Endothelial cell of umbilical vein (primary cell): ENCODE data around the gene NMNAT3. TPM values are rescaled to one million over a fixed set of nuclear protein-coding genes. Genes with fewer than 3 reads are reported as not detected.

Experiments used
- BruUV-seq: library from RNA; stranded (reverse); fragments of 400-500 nt; replicated peaks from 2 replicates; lab custom pipeline; 2021; lab: Mats Ljungman, UMichigan
- CTCF ChIA-PET: fragments of 300-600, 350-600 bp; sonication (Branson Sonifier 250); formaldehyde crosslinking; loops from one replicate; lab custom pipeline; 2021; ENCODE audit warnings: antibody characterized with exemption, inconsistent platforms; lab: Charles Lee
- POLR2A ChIA-PET: fragments of 300-600, 350-600 bp; sonication (Branson Sonifier 250); formaldehyde crosslinking; loops from one replicate; lab custom pipeline; 2021; ENCODE audit warnings: antibody characterized with exemption, inconsistent platforms; lab: Charles Lee
- DNase-seq: peaks from one replicate; pipeline ENCODE4 v3.0.0-alpha.2; 2011; ENCODE audit warnings: low read depth, low spot score
- FAIRE-seq: peaks from 2 replicates; lab custom pipeline; 2011; peaks lifted over from hg19 to GRCh38; lab: Jason Lieb, UNC
- H2AFZ ChIP-seq: 2 replicates; pipeline ENCODE4 v1.6.0; 2012; ENCODE audit warnings: low read depth, low read length, control low read depth, inconsistent platforms
- H3K27ac ChIP-seq: 2 replicates; pipeline ENCODE4 v1.5.1; 2011; ENCODE audit warnings: low read depth, mild to moderate bottlenecking, control low read depth, low read length, moderate library complexity; ENCODE audit not compliant: insufficient read depth
- H3K27me3 ChIP-seq, 2 experiments: 2 replicates each; pipeline versions ENCODE4 v1.6.0 to v1.6.1; 2011; ENCODE audit warnings: low read length in 2 of 2, mixed read lengths in 1 of 2; ENCODE audit not compliant: control insufficient read depth in 2 of 2, insufficient read depth in 2 of 2
- H3K36me3 ChIP-seq, 2 experiments: 2 replicates in 1 of 2; 3 replicates in 1 of 2; pipeline ENCODE4 v1.5.1; 2011; ENCODE audit warnings: low read length in 2 of 2, mild to moderate bottlenecking in 1 of 2, moderate library complexity in 1 of 2; ENCODE audit not compliant: control insufficient read depth in 2 of 2, insufficient read depth in 2 of 2; ENCODE audit errors: extremely low read depth in 1 of 2
- H3K4me1 ChIP-seq: 3 replicates; pipeline ENCODE4 v1.5.1; 2011; ENCODE audit warnings: mild to moderate bottlenecking, low read length; ENCODE audit not compliant: control insufficient read depth, insufficient read depth; ENCODE audit errors: extremely low read depth
- H3K4me2 ChIP-seq: 2 replicates; pipeline ENCODE4 v1.6.1; 2011; ENCODE audit warnings: low read length, control low read depth, mixed read lengths; ENCODE audit not compliant: insufficient read depth
- H3K4me3 ChIP-seq, 3 experiments: fragments of 200-600 bp in 1 of 3; sonication (generic), shearing (Covaris generic) in 1 of 3; replicated peaks in 1 of 3; 2 replicates each; pipeline ENCODE4 v1.5.1; 2011 to 2016; ENCODE audit warnings: control low read depth in 3 of 3, low read length in 3 of 3, mild to moderate bottlenecking in 2 of 3, inconsistent platforms in 1 of 3, low read depth in 1 of 3, moderate library complexity in 1 of 3; ENCODE audit not compliant: insufficient read depth in 1 of 3
- H3K79me2 ChIP-seq: 2 replicates; pipeline ENCODE4 v1.6.0; 2012; ENCODE audit warnings: low read length, inconsistent platforms; ENCODE audit not compliant: control insufficient read depth, insufficient read depth
- H3K9ac ChIP-seq: replicated peaks from 2 replicates; pipeline ENCODE3; 2011; ENCODE audit warnings: low read length, control low read depth; ENCODE audit not compliant: insufficient read depth; ENCODE audit errors: extremely low read depth
- H3K9me1 ChIP-seq: replicated peaks from 3 replicates; pipeline ENCODE4 v1.6.0; 2011; ENCODE audit warnings: mild to moderate bottlenecking, low read length; ENCODE audit not compliant: control insufficient read depth, insufficient read depth; ENCODE audit errors: extremely low read depth
- H3K9me3 ChIP-seq: replicated peaks from 2 replicates; pipeline ENCODE4 v1.5.1; 2012; ENCODE audit warnings: low read length, inconsistent platforms; ENCODE audit not compliant: control insufficient read depth, insufficient read depth
- H4K20me1 ChIP-seq: replicated peaks from 2 replicates; pipeline ENCODE3; 2011; ENCODE audit warnings: mild to moderate bottlenecking, low read length; ENCODE audit not compliant: control insufficient read depth, insufficient read depth; ENCODE audit errors: extremely low read depth
- CTCF ChIP-seq, 2 donors: IDR thresholded peaks; 1 replicate in 1 of 2; 2 replicates in 1 of 2; pipeline ENCODE4 v1.5.1; 2011; ENCODE audit warnings: low read length in 2 of 2, mild to moderate bottlenecking in 2 of 2, moderate library complexity in 2 of 2, control low read depth in 1 of 2, inconsistent platforms in 1 of 2, low read depth in 1 of 2; ENCODE audit not compliant: insufficient read depth in 1 of 2; ENCODE audit errors: extremely low read depth in 1 of 2
- EZH2 ChIP-seq: IDR thresholded peaks from 2 replicates; pipeline ENCODE4 v1.6.1; 2012; ENCODE audit warnings: borderline replicate concordance, low read depth, mild to moderate bottlenecking, moderate library complexity, low read length, inconsistent platforms; ENCODE audit not compliant: severe bottlenecking
- FOS ChIP-seq: IDR thresholded peaks from 2 replicates; pipeline ENCODE4 v1.6.1; 2011; ENCODE audit warnings: mild to moderate bottlenecking, low read length, moderate library complexity, borderline replicate concordance; ENCODE audit not compliant: insufficient read depth
- GATA2 ChIP-seq: IDR thresholded peaks from 2 replicates; pipeline ENCODE4 v1.7.0; 2011; ENCODE audit warnings: low read depth, mild to moderate bottlenecking, moderate library complexity, mixed read lengths, low read length; ENCODE audit not compliant: insufficient read length, insufficient read depth
- JUN ChIP-seq: IDR thresholded peaks from 2 replicates; pipeline ENCODE4 v1.6.1; 2011; ENCODE audit warnings: borderline replicate concordance, low read depth; ENCODE audit not compliant: insufficient read length, insufficient read depth
- MAX ChIP-seq: IDR thresholded peaks from 2 replicates; pipeline ENCODE4 v1.6.1; 2011; ENCODE audit not compliant: insufficient read depth, insufficient read length
- MYC ChIP-seq: IDR thresholded peaks from one replicate; pipeline ENCODE4 v1.6.1; 2011; ENCODE audit warnings: mild to moderate bottlenecking, low read depth, low read length
- POLR2A ChIP-seq: IDR thresholded peaks from 2 replicates; pipeline ENCODE4 v1.6.1; 2012; ENCODE audit warnings: low read depth, mild to moderate bottlenecking, control low read depth, low read length
- POLR2AphosphoS5 ChIP-seq: IDR thresholded peaks from 2 replicates; pipeline ENCODE4 v1.6.1; 2012; ENCODE audit warnings: low read depth, mild to moderate bottlenecking, control low read depth, low read length, moderate library complexity; ENCODE audit not compliant: insufficient read depth
- dilution Hi-C: fragments of 300-500 bp; cut with MboI; formaldehyde crosslinking; loops from one replicate; pipeline ENCODE4 v1.15.0; 2019; ENCODE audit warnings: low sequenced_read_pairs; ENCODE audit not compliant: extremely low pct_ligation_motif_present
- intact Hi-C: fragments of 100-400 bp; cut with micrococcal nuclease; formaldehyde crosslinking; loops from one replicate; pipeline ENCODE4 v1.10.0; 2022
- polyA plus RNA-seq, 4 experiments: library from polyadenylated mRNA; depleted of rRNA in 3 of 4; stranded (reverse) in 3 of 4; unstranded in 1 of 4; fragments of >200 nt; gene quantifications; 2 replicates each; pipeline versions ENCODE4 v1.2.1 to v1.2.3, GENCODE V29; 2011 to 2012; ENCODE audit warnings: missing spikeins in 1 of 4
- total RNA-seq: library from RNA; stranded (reverse); gene quantifications from 2 replicates; pipeline ENCODE4 v1.2.3, GENCODE V29; 2021

NMNAT3 gene
- total and polyA plus RNA-seq, 2 donors (not counting 3 experiments of a cell fraction or from before 2014, with no cell fraction given) = 0.59 to 0.60 TPM

GRCh38 chr3:139642996-139643395 lies 34.8 kb downstream of the NMNAT3 start:
- H3K27me3 ChIP-seq = no peaks in the 10 kb centered on the region
- H3K9ac ChIP-seq = no peak overlapping the region
- FAIRE-seq (no peak), DNase-seq (no peak)
- no TSS peak for BruUV-seq
- H3K4me2 ChIP-seq = no peak overlapping the region
- H2AFZ ChIP-seq = no peak overlapping the region
- intact Hi-C loops = no loop called here
- TF ChIP-seq GATA2 (no peak), FOS (no peak), CTCF (IDR thresholded peaks at IDR 0.05; ENCODE audit: extremely low read depth in 1 of 2, insufficient read depth in 1 of 2, low read depth in 1 of 2, low read length in 2 of 2) (no peak), JUN (no peak), MYC (no peak), MAX (no peak), POLR2AphosphoS5 (no peak), POLR2A (no peak), EZH2 (no peak)
- POLR2A ChIA-PET = no interaction called here
- no peaks in the 10 kb centered on the region for H3K79me2 ChIP-seq
- CTCF ChIA-PET = no interaction called here
- no peaks in the 10 kb centered on the region for H3K9me1 ChIP-seq
- no peak overlapping the region for H3K27ac ChIP-seq
- H3K36me3 ChIP-seq = no peaks in the 10 kb centered on the region
- H4K20me1 ChIP-seq = no peaks in the 10 kb centered on the region
- dilution Hi-C loops = no loop called here
- no peaks in the 10 kb centered on the region for H3K4me1 ChIP-seq
- H3K4me3 ChIP-seq = no peak overlapping the region
- no peaks in the 10 kb centered on the region for H3K9me3 ChIP-seq
